GM23248 (cell line): ENCODE results near the gene OR6C76.

Experiments used
- EZH2 ChIP-seq: fragments of 200-600 bp; sonication (generic); IDR thresholded peaks from 2 replicates; pipeline ENCODE4 v1.6.1; 2018; ENCODE audit warnings: antibody characterized with exemption, mild to moderate bottlenecking; ENCODE audit not compliant: insufficient read depth, poor library complexity, severe bottlenecking
- EZH2phosphoT487 ChIP-seq: fragments of 200-600 bp; sonication (generic); IDR thresholded peaks from 2 replicates; pipeline ENCODE4 v1.6.1; 2018; ENCODE audit warnings: antibody characterized with exemption, moderate library complexity, mild to moderate bottlenecking, low read depth; ENCODE audit not compliant: insufficient read depth

- no peak for TF ChIP-seq EZH2
- TF ChIP-seq EZH2phosphoT487, result no peak
Observed at GRCh38 chr12:55428331-55429243, 2.5 kb downstream of the OR6C76 start.
